Activated B cell treated with CpG ODN at 0.5 μM for 24 hours (primary cell): ENCODE measurements around the gene ALOX12. TPM values are rescaled to one million over a fixed set of nuclear protein-coding genes. Genes with fewer than 3 reads are reported as not detected.
"Not testable (repeated sequence)": the region's sequence is repeated elsewhere in the genome, so short reads cannot be mapped to it uniquely, and the experiment has no call there.

Experiments
- ATAC-seq: fragments of 200-7000 bp; cut with Tn5 transposase; one replicate; pipeline ENCODE4 v1.10.0; 2021; ENCODE audit warnings: low read depth, mild to moderate bottlenecking, moderate library complexity
- CTCF ChIA-PET: fragments of 350-600 bp; sonication (Branson Sonifier 250); formaldehyde crosslinking; loops from one replicate; lab custom pipeline; 2021; ENCODE audit warnings: antibody characterized with exemption; lab: Charles Lee
- POLR2A ChIA-PET: fragments of 350-600 bp; sonication (Branson Sonifier 250); formaldehyde crosslinking; loops from one replicate; lab custom pipeline; 2021; ENCODE audit warnings: antibody characterized with exemption; lab: Charles Lee
- DNase-seq: peaks from one replicate; pipeline ENCODE4 v3.0.0; 2022
- H3K27ac Mint-ChIP-seq: one replicate; pipeline ENCODE4 v1.8.0; 2020; ENCODE audit warnings: mixed read lengths
- H3K27me3 Mint-ChIP-seq: one replicate; pipeline ENCODE4 v1.8.0; 2021; ENCODE audit warnings: mixed read lengths
- H3K36me3 Mint-ChIP-seq: one replicate; pipeline ENCODE4 v1.8.0; 2021; ENCODE audit warnings: low read depth, mixed read lengths
- H3K4me1 Mint-ChIP-seq: one replicate; pipeline ENCODE4 v1.8.0; 2021; ENCODE audit warnings: mixed read lengths
- H3K4me3 Mint-ChIP-seq: one replicate; pipeline ENCODE4 v1.8.0; 2020; ENCODE audit warnings: mild to moderate bottlenecking, mixed read lengths
- H3K9me3 Mint-ChIP-seq: one replicate; pipeline ENCODE4 v1.8.0; 2020; ENCODE audit warnings: mixed read lengths
- intact Hi-C: fragments of 100-400 bp; cut with micrococcal nuclease; formaldehyde crosslinking; loops from one replicate; pipeline ENCODE4 v1.15.1; 2024
- total RNA-seq: library from RNA; stranded (reverse); gene quantifications from 2 replicates; pipeline ENCODE4 v1.2.3, GENCODE V29; 2022
- TF ChIP-seq, protein P1 (sequence below): fragments of 200-600 bp; IDR thresholded peaks from one replicate; pipeline ENCODE4 v1.8.0; 2022; ENCODE audit warnings: antibody characterized with exemption, mild to moderate bottlenecking

The ALOX12 gene, protein sequence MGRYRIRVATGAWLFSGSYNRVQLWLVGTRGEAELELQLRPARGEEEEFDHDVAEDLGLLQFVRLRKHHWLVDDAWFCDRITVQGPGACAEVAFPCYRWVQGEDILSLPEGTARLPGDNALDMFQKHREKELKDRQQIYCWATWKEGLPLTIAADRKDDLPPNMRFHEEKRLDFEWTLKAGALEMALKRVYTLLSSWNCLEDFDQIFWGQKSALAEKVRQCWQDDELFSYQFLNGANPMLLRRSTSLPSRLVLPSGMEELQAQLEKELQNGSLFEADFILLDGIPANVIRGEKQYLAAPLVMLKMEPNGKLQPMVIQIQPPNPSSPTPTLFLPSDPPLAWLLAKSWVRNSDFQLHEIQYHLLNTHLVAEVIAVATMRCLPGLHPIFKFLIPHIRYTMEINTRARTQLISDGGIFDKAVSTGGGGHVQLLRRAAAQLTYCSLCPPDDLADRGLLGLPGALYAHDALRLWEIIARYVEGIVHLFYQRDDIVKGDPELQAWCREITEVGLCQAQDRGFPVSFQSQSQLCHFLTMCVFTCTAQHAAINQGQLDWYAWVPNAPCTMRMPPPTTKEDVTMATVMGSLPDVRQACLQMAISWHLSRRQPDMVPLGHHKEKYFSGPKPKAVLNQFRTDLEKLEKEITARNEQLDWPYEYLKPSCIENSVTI
- not detected in 2 replicates for total RNA-seq

DNA sequence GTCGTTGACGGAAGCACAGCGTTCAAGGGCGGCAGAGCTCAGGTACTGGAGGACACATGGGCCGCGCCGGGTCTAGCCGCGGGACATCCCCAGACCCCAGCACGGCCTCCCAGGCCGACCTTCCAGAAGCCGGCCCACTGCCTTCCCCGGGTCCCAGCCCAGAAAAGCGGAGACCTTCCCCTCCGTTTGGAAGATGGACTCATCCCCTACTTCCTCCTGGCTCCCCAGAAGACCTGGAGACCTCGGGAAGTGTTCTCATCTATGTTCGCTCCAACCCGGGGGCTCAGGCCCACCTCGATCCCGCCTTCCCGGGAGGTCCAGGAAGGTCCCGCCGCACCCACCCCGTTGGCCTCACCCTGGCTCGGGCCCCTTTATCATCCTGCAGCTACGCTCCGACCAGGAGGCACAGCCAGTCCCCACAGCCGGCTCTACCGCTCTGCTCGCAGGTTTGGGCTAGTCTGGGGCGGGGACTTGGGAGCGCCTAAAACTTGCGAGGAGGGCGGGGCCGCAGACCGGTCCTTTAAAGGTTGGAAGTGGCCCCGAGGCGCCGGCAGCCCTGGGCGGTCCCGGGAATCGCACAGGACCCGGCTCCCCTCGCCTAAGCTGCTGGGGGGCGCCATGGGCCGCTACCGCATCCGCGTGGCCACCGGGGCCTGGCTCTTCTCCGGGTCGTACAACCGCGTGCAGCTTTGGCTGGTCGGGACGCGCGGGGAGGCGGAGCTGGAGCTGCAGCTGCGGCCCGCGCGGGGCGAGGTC lies at the start of gene ALOX12:
ALOX12 (plus strand) TSS at position 550 of the 756 bp plus-strand sequence; CDS start at position 619, 69 bp downstream.
- DNase-seq (no peak), ATAC-seq (no peak)
- ChIA-PET CTCF (interaction anchor here (0.9 to 1.6 kb wide), 2 partner anchors 9 to 85 kb away, joined by 3 to 6 read pairs; no protein-coding TSS in a partner anchor), POLR2A (no interaction called here)
- H3K4me1 Mint-ChIP-seq = peaks cover 2% of the 10 kb centered on the region
- no peaks in the 10 kb centered on the region for H3K9me3 Mint-ChIP-seq
- no peaks in the 10 kb centered on the region for H3K27me3 Mint-ChIP-seq
- intact Hi-C loops = no loop called here
- H3K36me3 Mint-ChIP-seq = peaks cover 39% of the 10 kb centered on the region
- TF ChIP-seq, protein P1, sequence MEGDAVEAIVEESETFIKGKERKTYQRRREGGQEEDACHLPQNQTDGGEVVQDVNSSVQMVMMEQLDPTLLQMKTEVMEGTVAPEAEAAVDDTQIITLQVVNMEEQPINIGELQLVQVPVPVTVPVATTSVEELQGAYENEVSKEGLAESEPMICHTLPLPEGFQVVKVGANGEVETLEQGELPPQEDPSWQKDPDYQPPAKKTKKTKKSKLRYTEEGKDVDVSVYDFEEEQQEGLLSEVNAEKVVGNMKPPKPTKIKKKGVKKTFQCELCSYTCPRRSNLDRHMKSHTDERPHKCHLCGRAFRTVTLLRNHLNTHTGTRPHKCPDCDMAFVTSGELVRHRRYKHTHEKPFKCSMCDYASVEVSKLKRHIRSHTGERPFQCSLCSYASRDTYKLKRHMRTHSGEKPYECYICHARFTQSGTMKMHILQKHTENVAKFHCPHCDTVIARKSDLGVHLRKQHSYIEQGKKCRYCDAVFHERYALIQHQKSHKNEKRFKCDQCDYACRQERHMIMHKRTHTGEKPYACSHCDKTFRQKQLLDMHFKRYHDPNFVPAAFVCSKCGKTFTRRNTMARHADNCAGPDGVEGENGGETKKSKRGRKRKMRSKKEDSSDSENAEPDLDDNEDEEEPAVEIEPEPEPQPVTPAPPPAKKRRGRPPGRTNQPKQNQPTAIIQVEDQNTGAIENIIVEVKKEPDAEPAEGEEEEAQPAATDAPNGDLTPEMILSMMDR = no peak
- H3K4me3 Mint-ChIP-seq = no peak within 1 kb of the TSS
- no peak within 1 kb of the TSS for H3K27ac Mint-ChIP-seq

DNA sequence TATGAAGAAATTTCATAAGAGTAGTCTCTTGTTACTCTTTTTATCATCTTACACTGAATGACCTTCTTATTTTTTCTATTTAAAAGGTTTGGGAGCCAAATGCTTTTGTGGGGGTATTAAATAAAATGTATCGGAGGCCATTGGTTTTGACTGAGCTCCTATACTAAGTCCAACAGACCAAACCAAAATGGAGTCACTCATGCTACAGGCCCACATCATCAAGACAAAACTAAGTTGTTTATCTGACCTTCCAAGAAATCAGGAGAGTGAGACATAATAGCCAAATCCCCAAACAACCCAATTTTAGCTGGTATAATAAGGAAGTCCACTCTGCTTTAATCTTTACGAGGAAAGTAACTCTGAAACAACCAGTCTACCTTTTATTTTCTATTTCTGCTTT lies 48.1 kb upstream of the ALOX12 start:
- Mint-ChIP-seq H3K4me3 (no peak overlapping the region), H3K36me3 (no peaks in the 10 kb centered on the region), H3K27ac (no peak overlapping the region), H3K27me3 (peaks cover 2% of the 10 kb centered on the region), H3K9me3 (no peaks in the 10 kb centered on the region), H3K4me1 (no peaks in the 10 kb centered on the region)
- TF ChIP-seq, protein P1 = no peak
- ATAC-seq = no peak
- ChIA-PET POLR2A (no interaction called here), CTCF (no interaction called here)
- intact Hi-C loops = no loop called here
- DNase-seq = no peak

DNA sequence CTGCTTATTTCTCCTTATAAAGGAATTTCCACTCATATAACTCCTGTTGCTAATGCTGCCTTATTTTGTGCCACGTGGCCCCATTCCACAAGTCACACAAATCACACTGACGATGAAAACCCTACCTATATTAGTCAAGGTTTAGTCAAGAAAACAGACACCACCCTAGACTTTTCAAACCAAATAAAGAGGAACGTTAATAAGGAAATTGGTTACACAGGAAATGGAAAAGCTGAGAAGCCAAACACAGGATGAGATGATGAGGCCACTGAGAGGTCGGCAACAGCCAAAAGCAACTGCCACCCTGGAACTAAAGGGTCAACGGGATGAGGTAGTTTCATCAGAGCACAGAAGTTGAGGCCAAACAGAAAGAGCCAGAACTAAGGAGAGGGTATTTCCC lies 47.3 kb upstream of the ALOX12 start:
- Mint-ChIP-seq H3K27ac (no peak overlapping the region), H3K36me3 (no peaks in the 10 kb centered on the region), H3K9me3 (no peaks in the 10 kb centered on the region), H3K27me3 (peaks cover 2% of the 10 kb centered on the region), H3K4me3 (no peak overlapping the region), H3K4me1 (no peaks in the 10 kb centered on the region)
- no peak for ATAC-seq
- POLR2A ChIA-PET = no interaction called here
- DNase-seq = no peak
- intact Hi-C loops = no loop called here
- CTCF ChIA-PET = no interaction called here
- TF ChIP-seq, protein P1 = no peak

DNA sequence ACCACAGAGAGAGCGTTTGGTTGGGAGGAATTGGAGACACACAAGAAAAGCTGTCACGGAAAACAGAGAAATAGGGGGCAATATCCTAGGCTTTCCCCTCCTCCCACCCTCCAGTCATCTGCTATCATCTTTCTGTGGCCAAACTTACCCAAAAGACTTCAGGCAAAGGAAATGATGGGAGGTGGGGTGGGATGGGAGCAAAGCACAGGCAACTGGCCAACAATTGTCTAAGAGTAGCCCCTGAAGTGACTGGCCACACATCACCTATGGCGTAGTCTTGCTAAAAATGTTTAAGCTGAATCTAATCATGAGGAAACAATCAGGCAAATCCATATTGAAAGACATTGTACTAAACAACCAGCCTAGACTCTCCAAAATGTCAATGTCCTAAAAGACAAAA lies 46.9 kb upstream of the ALOX12 start:
- Mint-ChIP-seq H3K4me3 (no peak overlapping the region), H3K4me1 (no peaks in the 10 kb centered on the region), H3K27me3 (peaks cover 2% of the 10 kb centered on the region), H3K36me3 (no peaks in the 10 kb centered on the region), H3K27ac (no peak overlapping the region), H3K9me3 (no peaks in the 10 kb centered on the region)
- no peak for DNase-seq
- ChIA-PET POLR2A (no interaction called here), CTCF (no interaction called here)
- no peak for ATAC-seq
- TF ChIP-seq, protein P1 = no peak
- intact Hi-C loops = no loop called here

DNA sequence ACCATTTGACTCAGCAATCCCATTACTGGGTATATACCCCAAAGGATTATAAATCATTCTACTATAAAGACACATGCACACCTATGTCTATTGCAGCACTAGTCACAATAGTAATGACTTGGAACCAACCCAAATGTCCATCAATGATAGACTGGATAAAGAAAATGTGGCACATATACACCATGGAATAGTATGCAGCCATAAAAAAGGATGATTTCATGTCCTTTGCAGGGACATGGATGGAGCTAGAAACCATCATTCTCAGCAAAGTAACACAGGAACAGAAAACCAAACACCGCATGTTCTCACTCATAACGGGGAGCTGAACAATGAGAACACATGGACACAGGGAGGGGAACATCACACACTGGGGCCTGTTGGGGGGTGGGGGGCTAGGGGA lies 44.9 kb upstream of the ALOX12 start:
- DNase-seq, ATAC-seq, H3K4me3 Mint-ChIP-seq, H3K36me3 Mint-ChIP-seq, CTCF ChIA-PET, H3K27ac Mint-ChIP-seq, H3K27me3 Mint-ChIP-seq, H3K4me1 Mint-ChIP-seq, H3K9me3 Mint-ChIP-seq, POLR2A ChIA-PET, intact Hi-C loops: not testable (repeated sequence)
